HTR-8/SVneo (cell line): Measurements from ENCODE around the gene NOX5.

ENCODE experiments used
- DNase-seq: peaks from one replicate; pipeline ENCODE4 v3.0.0; 2011; ENCODE audit warnings: low spot score, mixed read lengths; ENCODE audit not compliant: insufficient read length
- FAIRE-seq: peaks from 2 replicates; lab custom pipeline; 2011; peaks lifted over from hg19 to GRCh38; lab: Jason Lieb, UNC

Gene NOX5

GRCh38 chr15:69094124-69094921 lies 79.8 kb downstream of the NOX5 start:
- DNase-seq (no peak), FAIRE-seq (no peak)

DNA sequence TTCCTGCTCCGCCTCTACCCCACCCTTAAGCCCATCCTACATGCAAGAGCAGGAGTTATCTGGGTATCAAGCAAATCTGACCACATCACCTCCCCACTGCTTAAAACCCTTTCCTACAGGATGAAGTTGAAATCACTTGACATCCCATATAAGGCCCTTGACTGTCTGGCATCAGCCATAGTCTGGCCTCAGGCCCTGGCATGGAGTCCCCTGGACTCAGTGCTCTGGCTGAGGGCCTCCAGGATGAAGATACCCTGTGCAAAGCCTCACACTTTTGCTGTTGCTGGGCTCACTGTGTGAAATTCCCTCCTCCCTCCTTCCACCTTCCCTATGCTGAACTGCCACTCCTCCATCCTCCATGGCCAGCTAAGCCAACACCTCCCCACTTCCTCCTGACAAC lies 80.8 kb downstream of the NOX5 start:
- FAIRE-seq, result no peak
- DNase-seq, result no peak

GRCh38 chr15:69096196-69096595 lies 81.7 kb downstream of the NOX5 start:
- no peak for FAIRE-seq
- no peak for DNase-seq

DNA sequence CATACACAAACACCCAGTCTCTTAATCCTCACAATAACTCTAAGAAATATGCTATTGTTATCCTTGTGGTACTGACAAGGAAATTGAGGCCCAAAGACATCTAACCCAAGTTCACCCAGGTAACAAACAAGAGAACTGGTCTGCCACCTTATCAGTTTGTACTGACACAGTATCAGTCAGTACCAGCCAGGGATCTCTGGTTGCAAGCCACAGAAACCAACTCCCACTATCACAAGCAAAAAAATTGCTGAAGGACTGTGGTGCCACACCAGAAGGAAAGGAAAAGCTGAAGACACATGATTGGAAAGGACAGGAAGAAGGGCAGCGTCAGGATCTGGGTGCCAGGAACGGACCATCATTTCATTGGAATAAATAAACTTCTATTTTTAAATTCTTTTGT lies 82.1 kb downstream of the NOX5 start:
- FAIRE-seq (peak; percentile 13), DNase-seq (no peak)

GRCh38 chr15:69098771-69099170 lies 84.3 kb downstream of the NOX5 start:
- DNase-seq (no peak), FAIRE-seq (no peak)

DNA sequence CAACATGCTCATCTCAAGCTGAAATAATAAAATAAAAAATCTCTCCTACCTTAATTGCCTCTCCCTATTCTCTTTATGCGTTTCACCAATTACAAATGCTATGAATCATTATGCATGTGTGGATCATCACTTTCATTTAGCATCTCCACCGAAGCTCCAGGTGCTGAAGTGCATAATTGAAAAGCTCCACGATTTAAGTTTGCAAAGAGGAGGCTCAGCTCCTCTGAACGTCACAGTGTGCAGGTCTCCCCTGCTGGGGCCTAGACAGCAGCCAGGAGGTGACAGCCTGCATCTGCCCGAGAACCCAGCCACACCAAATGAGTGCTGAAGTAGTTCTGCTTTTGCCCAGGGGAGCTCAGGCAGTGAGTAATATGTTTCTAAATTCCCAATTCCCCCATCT lies 85.4 kb downstream of the NOX5 start:
- DNase-seq (no peak), FAIRE-seq (no peak)

- FAIRE-seq, result no peak
- no peak for DNase-seq
Observed at GRCh38 chr15:69100821-69101220, 86.3 kb downstream of the NOX5 start.

- FAIRE-seq (no peak), DNase-seq (no peak)
Observed at GRCh38 chr15:69104050-69104750, 89.7 kb downstream of the NOX5 start.

- no peak for DNase-seq
- no peak for FAIRE-seq
Observed at GRCh38 chr15:69105451-69105985, 91.0 kb downstream of the NOX5 start.

DNA sequence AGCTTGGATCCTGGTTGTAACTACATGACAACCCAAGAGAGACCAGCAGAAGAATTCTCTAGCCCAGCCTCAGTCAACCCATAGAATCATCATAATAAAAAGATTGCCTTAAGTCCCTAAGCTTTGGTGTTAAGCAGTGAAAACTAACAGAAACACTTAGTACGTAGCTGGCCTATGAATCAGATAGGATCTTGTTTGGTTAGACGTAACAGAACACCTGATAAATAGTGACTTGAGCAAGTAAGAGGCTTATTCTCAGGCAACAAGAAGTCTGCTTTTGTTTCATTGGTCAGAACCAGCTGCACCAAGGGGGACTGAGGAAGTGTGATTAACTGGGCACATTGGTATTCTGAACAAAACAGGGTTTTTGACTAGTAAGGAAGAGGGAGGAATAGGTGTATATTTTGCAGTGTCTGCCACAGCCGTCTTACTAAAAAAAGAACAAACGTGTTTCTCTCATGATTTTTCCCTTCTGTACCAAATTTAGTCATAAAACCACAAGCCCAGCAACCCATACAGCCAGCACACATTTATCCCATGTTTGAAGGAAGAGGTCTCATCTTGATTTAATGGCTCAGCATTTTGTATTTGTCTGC lies 92.6 kb downstream of the NOX5 start:
- FAIRE-seq, result no peak
- no peak for DNase-seq
